Stimulated activated CD8-positive, alpha-beta memory T cell treated with anti-CD3 and anti-CD28 coated beads, Interleukin-15, amount 100 ng/mL, for 4 hours (primary cell): Measurements from ENCODE around the gene SLC7A1.
A peak's percentile ranks its signal among the peaks of the same experiment; 100 is the strongest.

Experiments used
- DNase-seq, 2 donors: peaks; one replicate each; pipeline ENCODE4 v3.0.0-alpha.2; 2020; ENCODE audit warnings: low read depth in 2 of 2

SLC7A1 gene

GRCh38 chr13:29511106-29511796 lies 84.2 kb downstream of the SLC7A1 start:
- no peak for DNase-seq

GRCh38 chr13:29510651-29511084 lies 84.8 kb downstream of the SLC7A1 start:
- DNase-seq, result no peak

GRCh38 chr13:29509999-29510589 lies 85.4 kb downstream of the SLC7A1 start:
- DNase-seq, result no peak

GRCh38 chr13:29508876-29509252 lies 86.6 kb downstream of the SLC7A1 start:
- DNase-seq, result no peak

- peak; percentile 38 to 55 for DNase-seq
Observed at GRCh38 chr13:29508130-29508875, 87.2 kb downstream of the SLC7A1 start.

- no peak for DNase-seq
Observed at GRCh38 chr13:29507356-29507755, 88.1 kb downstream of the SLC7A1 start.

GRCh38 chr13:29505950-29506349 lies 89.5 kb downstream of the SLC7A1 start:
- DNase-seq, result no peak

GRCh38 chr13:29505511-29505910 lies 90.0 kb downstream of the SLC7A1 start:
- DNase-seq, result no peak

- DNase-seq, result no peak
Observed at GRCh38 chr13:29504691-29505090, 90.8 kb downstream of the SLC7A1 start.

GRCh38 chr13:29503041-29503837 lies 92.2 kb downstream of the SLC7A1 start:
- no peak for DNase-seq

- DNase-seq, result no peak
Observed at GRCh38 chr13:29502391-29503008, 93.0 kb downstream of the SLC7A1 start.

GRCh38 chr13:29501674-29502073 lies 93.8 kb downstream of the SLC7A1 start:
- no peak for DNase-seq

- DNase-seq, result no peak
Observed at GRCh38 chr13:29500386-29500785, 95.1 kb downstream of the SLC7A1 start.

GRCh38 chr13:29499506-29500165 lies 95.9 kb downstream of the SLC7A1 start:
- no peak for DNase-seq

- no peak for DNase-seq
Observed at GRCh38 chr13:29498426-29499040, 97.0 kb downstream of the SLC7A1 start.

GRCh38 chr13:29497137-29497654 lies 98.3 kb downstream of the SLC7A1 start:
- DNase-seq, result no peak

- DNase-seq, result no peak
Observed at GRCh38 chr13:29496241-29496712, 99.2 kb downstream of the SLC7A1 start.

GRCh38 chr13:29494520-29494919 lies 101.0 kb downstream of the SLC7A1 start:
- DNase-seq, result no peak

GRCh38 chr13:29493796-29494195 lies 101.7 kb downstream of the SLC7A1 start:
- DNase-seq, result no peak

GRCh38 chr13:29491248-29491647 lies 104.2 kb downstream of the SLC7A1 start:
- no peak for DNase-seq
